Stimulated activated CD4-positive, alpha-beta T cell treated with anti-CD3 and anti-CD28 coated beads, TNF-alpha, amount 100 ng/mL, for 24 hours (primary cell): Measurements from ENCODE around the gene JMJD4.
"Not testable (repeated sequence)": the region's sequence is repeated elsewhere in the genome, so short reads cannot be mapped to it uniquely, and the experiment has no call there.

Experiments used
- DNase-seq, 3 experiments: peaks; one replicate each; pipeline ENCODE4 v3.0.0-alpha.2; 2020; ENCODE audit warnings: low read depth in 3 of 3

Gene JMJD4

DNA sequence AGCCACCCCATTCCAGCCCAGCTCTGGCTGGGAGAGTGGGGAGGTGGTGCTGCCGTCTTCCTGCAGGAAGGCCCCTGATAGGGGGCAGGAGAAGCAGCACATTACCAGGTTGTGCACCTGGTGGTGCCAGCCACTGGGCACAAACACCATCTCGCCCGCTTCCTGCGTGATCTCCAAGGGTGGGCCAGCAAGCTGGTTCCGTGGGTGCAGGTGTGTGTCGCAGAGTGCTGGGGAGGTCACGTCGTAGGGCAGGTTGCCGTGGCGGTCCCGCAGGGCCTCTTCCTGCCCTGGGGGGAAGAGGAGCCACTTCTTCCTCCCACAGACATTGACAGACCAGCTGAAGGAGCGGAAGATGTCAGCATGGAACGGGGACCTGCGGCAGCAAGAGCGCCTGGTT, 1.8 kb downstream of the JMJD4 start:
- no peak for DNase-seq

DNA sequence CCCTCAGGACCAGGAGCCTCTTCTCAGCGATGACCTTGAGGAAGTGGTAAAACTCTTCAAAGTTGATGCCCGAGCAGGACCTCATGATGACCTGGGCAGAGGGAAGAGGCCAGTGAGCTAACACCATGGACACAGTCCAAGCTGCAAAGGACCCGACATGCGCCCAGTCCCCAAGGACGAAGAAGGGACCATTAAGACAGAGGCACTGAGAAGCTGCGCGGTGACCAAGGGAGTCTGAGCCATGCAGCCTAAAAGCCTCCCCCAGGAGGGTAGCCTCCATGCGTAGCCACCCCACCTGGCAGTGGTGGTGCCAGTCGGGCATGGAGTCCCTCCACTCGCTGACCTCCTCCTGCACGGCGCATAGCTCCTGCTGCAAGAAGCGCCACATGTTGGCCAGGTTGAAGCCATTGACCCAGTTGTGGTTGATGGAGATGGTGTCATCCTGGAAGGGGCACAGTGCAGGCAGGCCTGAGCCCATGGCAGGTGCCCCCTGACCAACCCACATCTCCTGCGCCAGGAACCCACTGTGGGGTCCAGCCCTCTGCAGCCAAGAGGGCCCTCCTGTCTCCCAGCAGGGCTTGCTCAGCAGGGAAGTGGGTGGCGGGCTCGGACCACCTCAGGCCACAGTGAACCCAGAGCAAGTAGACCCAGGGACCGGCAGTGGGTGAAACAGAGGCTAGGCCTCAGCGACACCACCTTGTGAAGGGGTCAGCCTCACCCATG, 2.4 kb downstream of the JMJD4 start:
- no peak for DNase-seq

DNA sequence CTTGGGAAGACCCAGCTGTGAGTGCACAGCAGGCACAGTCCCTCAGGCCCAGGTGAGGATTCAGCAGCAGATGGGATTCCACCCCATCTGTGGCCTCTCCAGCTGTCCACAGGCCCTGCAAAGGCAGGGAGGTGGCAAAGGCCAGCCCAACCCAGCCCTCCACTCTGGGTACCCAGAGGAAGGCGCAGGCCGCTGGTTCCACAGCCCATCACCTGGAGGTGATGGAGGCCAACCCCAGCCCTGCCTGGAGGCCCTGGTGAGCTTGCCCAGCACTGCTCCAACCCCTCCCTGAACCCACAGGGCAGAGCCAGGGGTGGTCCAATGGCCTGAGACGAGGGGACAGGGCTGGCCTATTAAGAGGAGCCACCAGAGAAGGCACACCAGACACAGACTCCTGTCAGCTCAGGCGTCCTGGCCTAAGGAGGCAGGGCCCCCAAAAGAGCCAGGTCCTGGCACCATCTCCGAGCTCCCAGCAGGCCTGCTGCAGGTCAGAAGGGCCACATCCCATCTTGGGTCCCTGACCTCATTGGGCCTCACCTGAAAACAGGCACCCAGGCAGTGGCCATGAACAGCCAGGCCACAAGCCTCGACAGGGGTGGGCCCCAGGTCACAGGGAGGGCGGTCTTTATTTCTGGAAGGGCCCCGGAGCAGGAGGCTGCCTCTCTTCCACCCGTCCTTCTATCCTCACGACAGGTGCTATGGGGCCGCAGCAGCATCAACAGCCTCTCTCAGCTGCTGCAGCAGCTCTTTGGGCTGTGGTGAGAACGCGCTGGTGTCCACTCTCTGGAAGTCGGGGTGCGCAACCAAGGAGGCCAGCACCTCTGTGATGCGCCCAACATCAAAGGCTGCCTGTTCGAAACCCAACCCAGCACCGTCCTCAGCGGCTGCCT, 3.2 kb downstream of the JMJD4 start:
- DNase-seq = no peak

DNA sequence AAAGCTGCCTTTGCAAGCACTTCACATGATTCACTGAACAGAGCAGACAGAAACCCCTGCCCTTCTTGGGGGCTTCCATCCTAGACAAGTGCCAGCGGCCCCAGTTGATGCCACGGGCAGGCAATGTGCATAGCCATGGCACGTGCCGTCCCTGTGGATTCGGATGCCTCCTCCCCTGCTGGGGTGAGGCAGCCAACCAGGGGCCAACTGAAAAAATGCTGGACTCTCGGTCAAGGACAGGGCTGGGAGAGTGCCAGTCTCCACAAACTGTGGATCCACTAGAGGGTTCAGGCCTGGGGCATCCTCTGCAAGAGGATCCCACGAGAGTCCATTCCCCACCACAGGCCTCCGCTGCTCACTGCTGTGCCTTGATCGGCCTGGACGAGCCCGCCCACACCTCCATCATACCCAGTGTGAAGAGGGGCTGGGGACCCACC, 3.8 kb downstream of the JMJD4 start:
- no peak for DNase-seq

DNA sequence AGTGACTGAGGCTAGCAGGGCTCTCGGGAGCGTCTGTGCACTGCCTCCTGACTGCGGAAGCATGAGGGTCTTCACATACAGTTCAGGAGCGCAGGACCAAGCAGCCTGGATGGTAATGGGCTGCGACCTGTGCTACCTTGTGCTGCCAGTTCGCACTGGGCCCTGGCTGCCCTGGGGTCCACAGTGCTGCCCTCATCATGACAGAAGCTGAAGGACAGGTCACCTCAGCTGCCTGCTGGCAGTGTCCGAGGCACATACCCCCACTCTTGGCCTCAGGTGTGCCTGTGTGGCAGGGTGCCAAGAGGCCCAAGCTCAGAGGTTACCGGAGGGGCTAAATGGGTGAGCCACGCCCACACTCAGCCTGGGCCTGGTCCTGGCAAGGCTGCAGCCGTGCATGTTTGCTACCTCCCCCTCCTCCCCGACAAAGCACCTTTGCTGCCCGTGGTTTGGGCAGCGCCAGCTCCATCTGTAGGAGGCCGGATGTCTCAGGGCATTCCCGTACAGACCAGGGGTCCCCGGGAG, 4.4 kb downstream of the JMJD4 start:
- no peak for DNase-seq

DNA sequence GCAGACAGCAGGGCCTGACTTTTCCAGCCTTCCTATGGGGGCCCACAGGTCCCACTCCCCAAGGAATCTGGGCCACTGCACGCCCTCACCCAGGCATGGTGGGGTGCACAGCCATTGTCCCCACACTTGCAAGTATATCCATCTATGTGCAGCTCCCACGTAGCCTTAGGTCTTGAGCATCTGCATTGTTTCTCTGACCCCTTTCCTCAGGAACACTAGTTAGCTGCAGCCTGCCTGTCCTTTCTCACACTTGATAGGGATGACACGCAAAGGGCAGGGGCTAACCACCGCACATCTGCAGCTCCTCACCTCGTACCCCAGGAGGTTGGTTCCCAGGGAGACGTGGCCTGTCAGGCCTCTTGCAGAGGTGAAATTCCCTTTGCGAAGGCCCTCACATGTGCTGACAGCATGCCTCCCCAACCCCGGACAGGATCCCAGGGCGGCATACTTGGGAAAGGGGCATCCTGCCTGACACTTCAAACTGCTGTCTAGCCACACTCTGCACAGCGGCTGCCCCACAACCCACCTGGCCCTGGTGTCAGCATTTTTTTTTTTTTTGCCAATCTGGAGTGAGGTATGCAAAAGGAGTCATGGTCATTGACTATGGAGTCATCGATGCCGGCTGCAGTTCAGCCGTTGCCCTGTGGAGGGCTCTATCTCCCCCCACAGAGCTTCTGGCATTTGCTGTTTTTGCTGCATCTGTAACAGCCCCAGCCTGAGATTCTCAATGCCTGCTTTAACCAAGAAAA, 5.0 kb downstream of the JMJD4 start:
- DNase-seq = peak in 1 of 3 experiments; percentile 45

DNA sequence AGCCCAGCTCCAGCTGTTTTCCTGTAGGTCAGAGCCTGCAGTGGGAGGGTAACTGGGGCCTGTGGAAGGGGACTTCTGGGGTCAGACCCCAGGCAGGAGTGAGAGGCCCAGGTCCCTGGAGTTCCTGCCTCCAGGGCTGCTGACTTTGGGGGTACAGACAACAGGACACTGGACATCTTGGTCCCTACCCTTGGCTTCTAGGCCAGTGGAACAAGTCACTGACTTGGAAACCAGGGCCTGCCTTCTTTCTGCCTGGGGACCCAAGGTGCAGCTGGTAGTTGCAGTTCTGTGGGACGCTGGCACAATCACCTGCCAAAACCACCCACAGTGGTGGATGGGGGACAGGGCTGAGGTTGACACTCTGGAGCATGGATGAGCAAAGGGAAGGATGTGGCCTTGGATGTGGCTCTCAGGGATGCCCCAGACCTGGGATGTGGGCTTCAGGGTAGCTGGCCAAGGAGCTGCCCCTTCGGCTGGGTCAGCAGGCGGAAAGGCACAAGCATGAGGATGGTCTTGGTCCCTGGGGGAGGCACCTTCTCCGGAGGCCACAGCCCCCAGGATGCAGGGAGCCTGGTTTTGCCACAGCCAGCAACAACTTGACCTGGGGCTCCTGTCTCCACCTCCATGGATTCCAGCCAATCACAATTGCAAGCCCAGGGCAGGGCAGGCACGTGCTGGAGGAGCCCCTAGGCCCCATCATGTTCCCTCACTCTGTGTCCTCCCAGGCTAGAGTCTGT, 5.8 kb downstream of the JMJD4 start:
- no peak for DNase-seq

DNA sequence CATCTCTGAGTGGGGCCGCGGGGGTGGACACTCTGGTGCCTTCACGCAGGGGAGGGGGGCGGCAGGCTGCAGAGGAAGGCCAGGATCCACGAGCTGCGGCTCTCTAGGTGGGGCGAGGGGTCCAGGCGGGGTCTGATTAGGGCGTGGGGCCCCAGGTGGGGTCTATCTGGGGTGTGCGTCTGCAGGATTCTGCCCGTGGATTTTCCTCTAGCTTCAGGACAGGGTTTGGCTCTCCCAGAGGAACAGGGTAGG, 6.3 kb downstream of the JMJD4 start:
- DNase-seq = no peak

DNA sequence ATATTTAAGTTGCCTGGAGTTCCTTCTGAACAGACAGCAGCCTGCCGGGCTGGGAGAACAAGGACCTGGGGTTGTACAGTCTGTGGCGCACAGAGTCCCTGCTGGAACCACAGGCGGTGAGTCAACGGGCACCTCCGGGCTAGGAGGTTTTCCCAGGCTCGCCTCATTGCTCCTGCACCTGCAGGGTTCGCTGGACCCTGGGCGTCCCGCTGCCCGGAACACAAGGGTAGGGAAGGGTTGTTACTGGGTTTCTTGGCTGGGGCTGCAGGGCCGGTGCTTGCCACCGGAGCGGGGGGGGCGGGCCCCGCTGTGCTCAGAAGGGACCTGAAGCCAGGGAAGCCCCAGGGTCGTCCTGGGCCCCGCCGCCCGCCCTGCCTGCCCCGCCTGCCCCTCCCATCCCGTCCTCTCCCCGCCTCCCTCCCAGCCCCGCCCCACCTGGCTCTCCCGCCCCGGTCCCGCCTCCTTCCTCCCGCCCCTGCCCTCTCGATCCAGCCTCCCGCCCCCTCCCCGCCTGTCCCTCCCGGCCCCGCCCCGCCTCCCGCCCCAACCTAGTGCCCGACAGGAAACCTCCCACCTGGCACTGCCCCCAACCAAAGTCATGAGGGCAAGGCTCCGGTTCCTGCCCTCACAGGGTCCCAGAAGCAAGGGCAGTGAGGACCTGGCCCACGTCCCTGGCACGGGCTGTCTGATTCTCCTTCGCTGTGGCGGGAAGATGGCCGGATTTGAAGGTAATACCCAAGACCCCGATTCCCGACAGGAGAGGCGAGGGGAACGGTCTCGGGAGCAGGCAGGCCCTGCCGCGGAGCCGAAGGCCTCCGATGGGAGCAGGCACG, 6.8 kb downstream of the JMJD4 start:
- DNase-seq = peak; percentile 45 to 76 (median 57)

DNA sequence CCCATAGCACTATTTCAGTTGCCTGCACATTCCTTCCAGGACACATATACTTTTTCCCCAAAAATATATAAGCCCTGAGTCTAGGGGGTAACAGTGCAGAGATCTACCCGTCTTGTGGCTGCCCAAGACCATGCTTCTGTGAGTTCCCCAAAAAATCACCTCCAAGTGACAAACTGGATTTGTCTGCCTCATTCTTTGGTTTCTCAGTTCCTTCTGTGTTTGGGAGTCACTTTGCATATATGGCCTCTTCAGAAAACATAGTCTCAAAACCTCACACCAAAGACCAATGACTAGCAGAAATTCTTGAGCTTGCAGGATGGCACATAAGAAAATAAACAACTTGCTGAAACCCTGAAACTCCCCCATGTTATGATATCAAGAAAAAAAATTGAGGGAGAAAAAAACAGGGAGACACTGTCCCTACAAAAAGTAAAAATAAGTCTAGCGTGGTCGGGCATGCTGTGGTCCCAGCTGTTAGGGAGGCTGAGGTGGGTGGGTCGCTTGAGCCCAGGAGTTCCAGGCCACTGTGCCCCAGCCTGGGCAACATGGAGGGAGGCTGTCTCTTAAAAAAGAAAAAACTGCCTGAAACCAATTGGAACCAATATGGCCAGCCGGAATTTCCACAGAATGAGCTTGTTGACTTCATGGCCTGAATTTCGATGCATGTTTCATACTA, 8.0 kb downstream of the JMJD4 start:
- no peak for DNase-seq

DNA sequence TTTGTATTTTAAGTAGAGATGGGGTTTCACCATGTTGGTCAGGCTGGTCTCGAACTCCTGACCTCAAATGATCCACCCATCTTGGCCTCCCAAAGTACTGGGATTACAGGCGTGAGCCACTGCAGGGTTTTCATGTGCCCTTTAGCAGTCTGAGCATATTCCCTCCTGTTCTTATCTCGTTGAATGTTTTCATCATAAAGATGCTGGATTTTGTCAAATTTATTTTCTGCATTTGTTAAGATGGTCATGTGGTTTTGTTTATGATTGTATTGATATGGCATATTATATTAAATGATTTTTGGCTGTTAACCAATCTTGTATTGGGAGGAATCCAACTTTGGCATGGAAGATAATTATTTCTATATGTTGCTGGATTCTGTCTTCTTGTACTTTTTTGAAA, 8.8 kb downstream of the JMJD4 start:
- no peak for DNase-seq

DNA sequence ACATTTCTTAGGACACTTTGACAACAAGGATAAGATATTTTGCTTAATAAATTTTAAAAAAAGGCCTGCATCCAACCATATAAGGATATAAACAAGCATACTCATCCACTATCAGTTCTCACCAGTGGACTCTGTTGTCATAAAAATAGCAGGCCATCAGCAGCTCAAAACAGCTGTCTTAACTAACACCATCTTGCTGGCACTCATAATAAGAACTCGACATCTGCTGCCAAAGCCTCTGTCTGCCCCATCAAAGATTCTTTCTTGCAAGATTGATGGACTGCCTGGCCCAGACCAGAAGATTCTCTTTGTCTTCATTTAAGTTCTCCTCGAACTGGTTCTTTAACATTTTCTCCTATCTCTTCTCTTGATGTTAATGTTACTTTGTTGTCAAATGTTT, 10.1 kb downstream of the JMJD4 start:
- DNase-seq = no peak

DNA sequence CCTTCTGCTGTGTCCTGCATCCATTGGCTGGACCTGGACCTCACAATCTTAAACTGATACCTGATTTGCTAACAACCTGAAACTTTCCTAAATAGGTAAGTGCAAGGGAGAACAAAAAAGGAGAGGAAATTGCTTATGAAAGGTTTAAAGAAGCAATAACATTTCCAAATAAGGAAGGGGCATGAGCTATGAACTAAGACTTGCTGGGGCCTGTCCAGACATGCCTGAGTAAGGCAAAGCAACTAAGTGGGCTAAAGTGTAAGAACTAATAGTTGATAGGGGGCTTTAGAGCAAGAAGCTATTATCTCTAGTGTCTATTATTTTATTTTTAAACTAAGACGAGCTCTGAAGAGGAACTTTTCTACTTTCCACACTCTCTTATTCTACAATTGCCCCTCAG, 11.6 kb downstream of the JMJD4 start:
- DNase-seq = no peak

DNA sequence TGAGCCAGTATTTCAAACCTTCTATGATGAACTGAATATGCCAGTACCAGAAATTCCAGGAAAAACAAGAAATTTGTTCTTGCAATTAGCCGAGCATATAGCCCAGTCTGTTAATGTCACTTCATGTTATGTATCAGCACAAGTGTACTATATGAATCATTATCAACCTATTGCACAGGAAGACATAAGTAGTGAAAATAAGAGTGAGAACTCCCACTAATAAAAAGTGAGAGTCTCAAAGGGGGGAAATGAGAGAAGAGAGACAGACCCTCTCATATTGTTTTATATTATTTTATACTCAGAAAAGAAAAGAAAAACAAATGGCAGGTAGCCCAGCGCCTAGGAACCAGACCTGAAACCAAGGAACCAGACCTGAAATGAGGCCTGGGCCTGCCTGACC, 16.2 kb downstream of the JMJD4 start:
- no peak for DNase-seq

DNA sequence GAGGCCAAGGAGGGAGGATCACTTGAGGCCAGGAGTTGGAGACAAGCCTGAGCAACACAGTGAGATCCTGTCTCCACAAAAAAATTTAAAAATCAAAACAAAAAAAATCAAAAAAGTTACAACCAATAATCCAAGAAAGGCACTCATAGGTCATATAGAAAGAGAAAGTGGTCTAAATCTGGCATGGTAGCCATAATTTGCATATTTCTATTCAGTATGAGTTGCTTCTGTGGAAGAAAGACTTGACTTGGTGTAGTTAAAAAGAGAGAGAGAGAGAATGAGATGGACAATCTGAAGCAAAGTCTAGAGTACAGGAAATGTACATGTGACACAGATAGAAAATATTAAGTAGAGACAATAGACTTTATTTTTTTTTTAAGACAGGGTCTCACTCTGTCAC, 22.5 kb downstream of the JMJD4 start:
- no peak for DNase-seq

DNA sequence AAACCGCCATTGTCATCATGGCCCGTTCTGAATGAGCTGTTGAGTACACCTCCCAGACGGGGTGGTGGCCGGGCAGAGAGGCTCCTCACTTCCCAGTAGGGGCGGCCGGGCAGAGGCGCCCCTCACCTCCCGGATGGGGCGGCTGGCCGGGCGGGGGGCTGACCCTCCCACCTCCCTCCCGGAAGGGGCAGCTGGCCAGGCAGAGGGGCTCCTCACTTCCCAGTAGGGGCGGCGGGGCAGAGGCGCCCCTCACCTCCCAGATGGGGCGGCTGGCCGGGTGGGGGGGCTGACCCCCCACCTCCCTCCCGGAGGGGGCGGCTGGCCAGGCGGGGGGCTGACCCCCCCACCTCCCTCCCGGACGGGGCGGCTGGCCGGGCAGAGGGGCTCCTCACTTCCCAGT, 24.6 kb downstream of the JMJD4 start:
- not testable (repeated sequence) for DNase-seq

DNA sequence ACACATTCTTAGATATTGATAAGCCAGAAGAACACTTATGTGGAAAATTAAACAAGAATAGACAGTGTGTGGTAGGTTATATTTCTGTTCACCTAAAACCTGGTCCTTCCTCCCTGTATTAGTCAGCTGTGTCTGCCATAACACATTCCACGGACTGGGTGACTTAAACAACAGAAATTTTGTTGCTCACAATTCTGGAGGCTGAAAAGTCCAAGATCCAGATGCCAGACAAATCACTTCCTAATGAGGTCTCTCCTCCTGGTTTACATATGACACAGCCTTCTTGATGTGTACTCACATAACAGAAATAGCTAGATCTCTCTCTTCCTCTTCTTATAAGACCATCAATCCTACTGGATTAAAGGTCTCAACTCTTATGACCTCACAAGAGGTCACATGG, 25.7 kb downstream of the JMJD4 start:
- no peak for DNase-seq

DNA sequence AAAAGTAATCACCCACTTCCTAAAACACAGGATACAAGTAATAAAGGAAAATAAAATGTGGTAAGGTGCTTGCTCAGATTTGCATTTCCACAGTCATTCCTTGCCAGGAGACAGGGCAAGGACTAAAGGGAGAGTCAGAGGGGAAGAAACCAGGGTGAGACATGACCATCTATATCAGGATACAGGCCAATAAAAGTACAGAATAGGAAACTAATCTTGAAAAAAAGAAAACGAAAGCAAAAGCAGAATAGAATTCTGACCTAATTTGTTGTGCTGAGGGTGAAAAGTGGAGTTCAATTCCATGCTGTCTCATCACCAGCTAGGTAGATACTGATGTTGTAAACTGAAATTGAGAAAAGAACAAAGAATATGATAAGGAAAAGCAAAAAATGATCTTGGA, 27.3 kb downstream of the JMJD4 start:
- DNase-seq = no peak

DNA sequence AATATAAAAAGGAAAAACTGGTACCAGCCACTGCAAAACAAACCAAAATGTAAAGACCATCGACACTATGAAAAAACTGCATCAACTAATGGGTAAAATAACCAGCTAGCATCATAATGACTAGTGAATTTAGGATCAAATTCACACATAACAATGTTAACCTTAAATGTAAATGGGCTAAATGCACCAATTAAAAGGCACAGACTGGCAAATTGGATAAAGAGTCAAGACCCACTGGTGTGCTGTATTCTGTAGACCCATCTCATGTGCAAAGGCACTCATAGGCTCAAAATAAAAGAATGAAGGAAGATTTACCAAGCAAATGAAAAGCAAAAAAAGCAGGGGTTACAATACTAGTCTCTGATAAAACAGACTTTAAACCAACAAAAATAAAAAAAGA, 33.5 kb downstream of the JMJD4 start:
- not testable (repeated sequence) for DNase-seq

DNA sequence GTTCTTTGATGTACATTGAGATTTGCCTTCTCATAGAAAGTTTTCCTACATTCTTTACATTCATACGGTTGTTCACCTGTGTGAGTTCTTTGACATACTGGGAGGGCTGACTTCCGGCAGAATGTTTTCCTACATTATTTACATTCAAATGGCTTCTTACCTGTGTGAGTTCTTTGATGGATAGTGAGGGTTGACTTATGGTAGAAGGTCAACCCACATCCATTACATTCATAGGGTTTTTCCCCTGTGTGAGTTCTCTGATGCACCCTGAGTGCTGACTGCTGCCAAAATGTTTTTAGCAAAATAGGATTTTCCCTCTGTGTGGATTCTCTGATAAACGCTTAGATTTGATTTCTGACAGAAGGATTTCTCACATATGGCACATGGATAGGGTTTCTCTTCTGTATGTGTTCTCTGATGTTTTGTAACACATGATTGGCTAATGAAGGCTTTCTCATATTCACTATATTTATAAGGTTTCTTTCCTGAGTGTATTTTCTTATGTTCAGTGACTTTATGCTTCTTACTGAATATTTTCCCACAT, 37.7 kb downstream of the JMJD4 start:
- no peak for DNase-seq
